Measurements from ENCODE around the gene FAM43A.

- TF ChIP-seq POLR2A (IDR thresholded peaks at IDR 0.05; ENCODE audit: low read length) (no peak), CTCF (IDR thresholded peaks at IDR 0.05) (no peak), BCL3 (IDR thresholded peaks at IDR 0.05) (no peak), EHMT2 (IDR thresholded peaks at IDR 0.05; ENCODE audit: low read depth) (no peak), RFX5 (IDR thresholded peaks at IDR 0.05) (no peak), RAD21 (conservative IDR thresholded peaks at IDR 0.05 in 1 of 2, IDR thresholded peaks at IDR 0.05 in 1 of 2) (no peak), EP300 (IDR thresholded peaks at IDR 0.05) (no peak), ZC3H11A (IDR thresholded peaks at IDR 0.05) (no peak), HOXB5 (CRISPR knock-in tag; IDR thresholded peaks at IDR 0.05) (no peak), PHF8 (IDR thresholded peaks at IDR 0.05; ENCODE audit: borderline replicate concordance, low read depth) (no peak), HEYL (CRISPR knock-in tag; IDR thresholded peaks at IDR 0.05) (no peak), MAZ (IDR thresholded peaks at IDR 0.05; ENCODE audit: borderline replicate concordance, low read depth, low read length) (no peak), JUN (IDR thresholded peaks at IDR 0.05) (no peak), MAFK (IDR thresholded peaks at IDR 0.05; ENCODE audit: partially characterized antibody) (no peak)
Measured at GRCh38 chr3:194664857-194665256, 20.8 kb upstream of the FAM43A start.

Data from A549 (cell line).